H9 (cell line): ENCODE data around the gene HLA-A. TPM values are rescaled to one million over a fixed set of nuclear protein-coding genes. Genes with fewer than 3 reads are reported as not detected.

Experiments
- DNase-seq: peaks from one replicate; pipeline ENCODE4 v3.0.0-alpha.2; 2017
- H2AFZ ChIP-seq: one replicate; pipeline ENCODE4 v1.6.1; 2013; ENCODE audit warnings: mild to moderate bottlenecking, low read length, control low read depth, moderate library complexity
- H2AK5ac ChIP-seq: 2 replicates; pipeline ENCODE4 v1.6.1; 2013; ENCODE audit warnings: low read length, control low read depth, mixed read lengths; ENCODE audit not compliant: insufficient read length
- H2BK120ac ChIP-seq: one replicate; pipeline ENCODE4 v1.6.1; 2013; ENCODE audit warnings: low read depth, mild to moderate bottlenecking, low read length, control low read depth, inconsistent platforms; ENCODE audit not compliant: poor library complexity, severe bottlenecking
- H2BK12ac ChIP-seq: 2 replicates; pipeline ENCODE4 v1.6.1; 2013; ENCODE audit warnings: low read length, control low read depth, mixed read lengths, low read depth; ENCODE audit not compliant: insufficient read length
- H2BK15ac ChIP-seq: 2 replicates; pipeline ENCODE4 v1.6.1; 2013; ENCODE audit warnings: low read depth, low read length, control low read depth
- H2BK20ac ChIP-seq: one replicate; pipeline ENCODE4 v1.6.1; 2013; ENCODE audit warnings: low read depth, mild to moderate bottlenecking, low read length, control low read depth, inconsistent platforms; ENCODE audit not compliant: poor library complexity, severe bottlenecking
- H2BK5ac ChIP-seq: 2 replicates; pipeline ENCODE4 v1.6.1; 2013; ENCODE audit warnings: low read length, control low read depth, mixed read lengths; ENCODE audit not compliant: insufficient read length
- H3K14ac ChIP-seq: 2 replicates; pipeline ENCODE4 v1.6.1; 2013; ENCODE audit warnings: low read length, control low read depth; ENCODE audit not compliant: insufficient read depth
- H3K18ac ChIP-seq: 2 replicates; pipeline ENCODE4 v1.6.1; 2013; ENCODE audit warnings: low read depth, mild to moderate bottlenecking, mixed read lengths, low read length, control low read depth; ENCODE audit not compliant: insufficient read length
- H3K23ac ChIP-seq: 2 replicates; pipeline ENCODE4 v1.6.1; 2013; ENCODE audit warnings: low read length, control low read depth, mixed read lengths, low read depth; ENCODE audit not compliant: insufficient read length
- H3K23me2 ChIP-seq: 2 replicates; pipeline ENCODE4 v1.6.1; 2013; ENCODE audit warnings: low read depth, mild to moderate bottlenecking, mixed read lengths, low read length, control low read depth; ENCODE audit not compliant: insufficient read length, poor library complexity, severe bottlenecking
- H3K27ac ChIP-seq: 2 replicates; pipeline ENCODE4 v1.5.1; 2013; ENCODE audit warnings: low read length, control low read depth, mixed read lengths, low read depth; ENCODE audit not compliant: insufficient read length
- H3K27me3 ChIP-seq: 2 replicates; pipeline ENCODE4 v1.6.1; 2013; ENCODE audit warnings: low read length, control low read depth, inconsistent platforms; ENCODE audit not compliant: insufficient read depth
- H3K4ac ChIP-seq: 2 replicates; pipeline ENCODE4 v1.6.1; 2013; ENCODE audit warnings: low read depth, mild to moderate bottlenecking, control low read depth, inconsistent platforms, low read length, moderate library complexity
- H3K4me1 ChIP-seq: 2 replicates; pipeline ENCODE4 v1.6.1; 2013; ENCODE audit warnings: low read length, control low read depth, inconsistent platforms; ENCODE audit not compliant: insufficient read depth
- H3K4me2 ChIP-seq: 2 replicates; pipeline ENCODE4 v1.6.1; 2013; ENCODE audit warnings: low read length, control low read depth, mixed read lengths; ENCODE audit not compliant: insufficient read length, insufficient read depth
- H3K56ac ChIP-seq: 2 replicates; pipeline ENCODE4 v1.6.1; 2013; ENCODE audit warnings: low read depth, mild to moderate bottlenecking, mixed read lengths, low read length, control low read depth; ENCODE audit not compliant: insufficient read length
- H3K79me1 ChIP-seq: 2 replicates; pipeline ENCODE4 v1.6.1; 2013; ENCODE audit warnings: low read depth, mild to moderate bottlenecking, moderate library complexity, low read length, control low read depth, inconsistent platforms; ENCODE audit not compliant: insufficient read depth, poor library complexity, severe bottlenecking
- H3K79me2 ChIP-seq: 2 replicates; pipeline ENCODE4 v1.6.1; 2013; ENCODE audit warnings: low read length, control low read depth, inconsistent platforms; ENCODE audit not compliant: insufficient read depth
- H3K9ac ChIP-seq: 2 replicates; pipeline ENCODE4 v1.6.1; 2013; ENCODE audit warnings: low read length, control low read depth, mixed read lengths; ENCODE audit not compliant: insufficient read length; ENCODE audit errors: extremely low read depth
- H3K9me3 ChIP-seq: one replicate; pipeline ENCODE4 v1.6.1; 2013; ENCODE audit warnings: low read depth, low read length, inconsistent platforms; ENCODE audit not compliant: control insufficient read depth
- H3T11ph ChIP-seq: one replicate; pipeline ENCODE4 v1.6.1; 2013; ENCODE audit warnings: mild to moderate bottlenecking, low read length, control low read depth, inconsistent platforms
- H4K20me1 ChIP-seq: one replicate; pipeline ENCODE4 v1.6.1; 2013; ENCODE audit not compliant: control insufficient read depth, insufficient read length, insufficient read depth
- H4K5ac ChIP-seq: 2 replicates; pipeline ENCODE4 v1.6.1; 2013; ENCODE audit warnings: low read depth, mild to moderate bottlenecking, mixed read lengths, low read length, control low read depth; ENCODE audit not compliant: insufficient read length
- H4K8ac ChIP-seq: replicated peaks from 2 replicates; pipeline ENCODE4 v1.6.1; 2013; ENCODE audit warnings: low read length, control low read depth, mixed read lengths, low read depth; ENCODE audit not compliant: insufficient read length
- H4K91ac ChIP-seq: 2 replicates; pipeline ENCODE4 v1.6.1; 2013; ENCODE audit warnings: low read depth, mild to moderate bottlenecking, moderate library complexity, mixed read lengths, low read length, control low read depth; ENCODE audit not compliant: insufficient read length
- H3K27ac Mint-ChIP-seq, 3 experiments: 2 replicates in 2 of 3; 3 replicates in 1 of 3; pipeline ENCODE4 v1.8.0; 2020 to 2021; ENCODE audit warnings: mixed read lengths in 3 of 3, mild to moderate bottlenecking in 1 of 3, moderate library complexity in 1 of 3
- H3K27me3 Mint-ChIP-seq: 2 replicates; pipeline ENCODE4 v1.8.0; 2021; ENCODE audit warnings: low read depth, mild to moderate bottlenecking, moderate library complexity, mixed read lengths
- H3K36me3 Mint-ChIP-seq, 3 experiments: 2 replicates in 2 of 3; 3 replicates in 1 of 3; pipeline ENCODE4 v1.8.0; 2020 to 2021; ENCODE audit warnings: low read depth in 3 of 3, mixed read lengths in 3 of 3; ENCODE audit not compliant: insufficient read depth in 1 of 3
- H3K4me1 Mint-ChIP-seq, 2 experiments: 2 replicates each; pipeline ENCODE4 v1.8.0; 2020; ENCODE audit warnings: mixed read lengths in 2 of 2
- H3K4me3 Mint-ChIP-seq, 2 experiments: 2 replicates in 1 of 2; 3 replicates in 1 of 2; pipeline ENCODE4 v1.8.0; 2020 to 2021; ENCODE audit warnings: mild to moderate bottlenecking in 2 of 2, mixed read lengths in 2 of 2, moderate library complexity in 1 of 2
- H3K9me3 Mint-ChIP-seq, 2 experiments: 2 replicates in 1 of 2; 3 replicates in 1 of 2; pipeline ENCODE4 v1.8.0; 2020; ENCODE audit warnings: mild to moderate bottlenecking in 2 of 2, mixed read lengths in 2 of 2, moderate library complexity in 1 of 2
- CTCF ChIP-seq: fragments of 200-600 bp; sonication (generic); conservative IDR thresholded peaks from 3 replicates; pipeline ENCODE4 v1.8.0; 2021; ENCODE audit warnings: antibody characterized with exemption, mild to moderate bottlenecking
- total RNA-seq: library from RNA; stranded (reverse); gene quantifications from 2 replicates; pipeline ENCODE4 v1.2.1, GENCODE V29; 2021

HLA-A gene
- total RNA-seq, 1 experiment from 2014 or later, result 248 TPM

GRCh38 chr6:29982097-29982496, 39.8 kb downstream of the HLA-A start:
- peaks cover 6% of the 10 kb centered on the region; the same call in 1 of the 2 replicates for H3K27me3 ChIP-seq
- H3K79me1 ChIP-seq, result no peaks in the 10 kb centered on the region
- no peak overlapping the region for H2BK12ac ChIP-seq
- H2BK20ac ChIP-seq, result no peak overlapping the region
- H3K23ac ChIP-seq, result no peak overlapping the region
- H3K9ac ChIP-seq, result no peak overlapping the region
- H2AK5ac ChIP-seq, result no peak overlapping the region
- H3K4me1 ChIP-seq, result no peaks in the 10 kb centered on the region
- peaks cover 32% of the 10 kb centered on the region for H3K27me3 Mint-ChIP-seq
- peaks cover 2% of the 10 kb centered on the region for H3K23me2 ChIP-seq
- no peak overlapping the region for H3K56ac ChIP-seq
- H4K20me1 ChIP-seq, result no peaks in the 10 kb centered on the region
- TF ChIP-seq CTCF, result no peak
- no peak overlapping the region for H3K18ac ChIP-seq
- no peak overlapping the region for H4K91ac ChIP-seq
- no peak overlapping the region for H3K4me2 ChIP-seq
- H3K36me3 Mint-ChIP-seq, result no peaks in the 10 kb centered on the region
- H2BK120ac ChIP-seq, result no peak overlapping the region
- H2BK15ac ChIP-seq, result no peak overlapping the region
- no peak for DNase-seq
- H3K4me1 Mint-ChIP-seq, result peaks cover 6 to 9% of the 10 kb centered on the region in 2 experiments
- H3K9me3 Mint-ChIP-seq, result peaks cover 0 to 2% of the 10 kb centered on the region in 2 experiments; a peak in 2 of 5 replicates
- H3K14ac ChIP-seq, result no peak overlapping the region
- H3K4ac ChIP-seq, result no peak overlapping the region
- no peak overlapping the region for H3T11ph ChIP-seq
- no peak overlapping the region for H4K8ac ChIP-seq
- H2AFZ ChIP-seq, result no peak overlapping the region
- no peak overlapping the region for H3K27ac Mint-ChIP-seq
- H4K5ac ChIP-seq, result no peak overlapping the region
- H3K27ac ChIP-seq, result no peak overlapping the region
- H3K4me3 Mint-ChIP-seq, result no peak overlapping the region
- no peaks in the 10 kb centered on the region for H3K9me3 ChIP-seq
- no peaks in the 10 kb centered on the region for H3K79me2 ChIP-seq
- no peak overlapping the region for H2BK5ac ChIP-seq
